CD4-positive, alpha-beta T cell treated with Interleukin-4 for 4 hours (primary cell): ENCODE measurements around the gene PIP5KL1.
A peak's percentile ranks its signal among the peaks of the same experiment; 100 is the strongest.

Experiments
- DNase-seq: peaks from one replicate; pipeline ENCODE4 v3.0.0-alpha.2; 2020

PIP5KL1 gene

GRCh38 chr9:127946728-127947127, 16.2 kb upstream of the PIP5KL1 start:
- DNase-seq = no peak

- DNase-seq = no peak
These were observed 15.4 kb upstream of the PIP5KL1 start for GRCh38 chr9:127945942-127946341.

DNA sequence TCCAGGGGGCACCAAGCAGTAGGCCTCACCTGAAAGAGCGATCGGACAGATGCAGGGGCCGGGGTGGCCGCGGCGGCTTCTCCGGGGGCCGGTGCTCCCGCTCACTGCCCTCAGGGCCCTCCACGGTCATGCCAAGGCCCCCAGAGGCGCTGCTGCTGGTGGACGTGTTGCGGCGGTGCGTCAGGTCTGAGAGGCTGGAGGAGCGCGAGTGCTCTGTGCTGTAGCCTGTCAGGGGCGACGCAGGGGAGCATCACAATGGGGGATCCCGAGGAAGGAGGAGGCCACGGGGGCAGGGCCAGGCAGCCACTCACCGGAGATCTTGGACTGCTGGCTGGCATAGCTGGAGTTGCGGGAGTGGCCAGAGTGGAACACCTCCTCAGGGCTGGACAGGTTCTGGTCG, 14.8 kb upstream of the PIP5KL1 start:
- no peak for DNase-seq

DNA sequence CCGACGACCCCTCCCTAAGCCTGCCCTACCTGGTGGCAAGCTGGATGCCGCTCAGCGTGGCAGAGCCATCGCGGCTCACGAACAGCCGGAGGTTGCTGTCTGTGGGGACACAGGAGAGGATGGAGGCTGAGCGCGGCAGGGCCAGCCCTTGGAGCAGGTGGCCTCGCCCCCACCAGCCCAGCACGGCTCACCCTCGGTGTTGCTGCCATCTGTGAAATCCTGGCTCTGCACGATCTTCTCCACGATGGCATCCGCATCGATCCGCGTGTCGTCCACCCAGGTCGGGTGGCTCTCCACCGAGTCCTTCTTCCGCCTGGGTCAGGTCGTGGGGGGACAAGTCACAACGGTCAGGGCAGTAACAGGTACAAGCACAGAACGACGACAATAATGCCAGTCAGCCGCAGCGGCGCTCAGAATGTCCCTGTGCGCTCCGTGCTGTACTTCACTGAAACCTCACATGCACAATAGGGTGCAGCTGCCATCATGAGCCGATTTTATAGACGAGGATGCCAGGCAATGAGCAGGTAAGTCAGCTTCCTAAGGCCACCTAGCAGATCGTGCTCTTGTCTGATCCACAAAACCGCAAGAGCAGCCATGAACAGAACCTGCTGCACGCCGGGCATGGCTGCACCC, 14.1 kb upstream of the PIP5KL1 start:
- no peak for DNase-seq

- peak; percentile 66 for DNase-seq
These were observed 13.2 kb upstream of the PIP5KL1 start for GRCh38 chr9:127943731-127944144.

- no peak for DNase-seq
These were observed 12.6 kb upstream of the PIP5KL1 start for GRCh38 chr9:127943011-127943662.

- peak; percentile 39 for DNase-seq
These were observed 11.8 kb upstream of the PIP5KL1 start for GRCh38 chr9:127942216-127943010.

GRCh38 chr9:127941961-127942215, 11.3 kb upstream of the PIP5KL1 start:
- DNase-seq = no peak

- DNase-seq = no peak
These were observed 10.7 kb upstream of the PIP5KL1 start for GRCh38 chr9:127941062-127941960.

GRCh38 chr9:127940593-127940992, 10.0 kb upstream of the PIP5KL1 start:
- no peak for DNase-seq

- DNase-seq = no peak
These were observed 7.7 kb upstream of the PIP5KL1 start for GRCh38 chr9:127938298-127938690.

DNA sequence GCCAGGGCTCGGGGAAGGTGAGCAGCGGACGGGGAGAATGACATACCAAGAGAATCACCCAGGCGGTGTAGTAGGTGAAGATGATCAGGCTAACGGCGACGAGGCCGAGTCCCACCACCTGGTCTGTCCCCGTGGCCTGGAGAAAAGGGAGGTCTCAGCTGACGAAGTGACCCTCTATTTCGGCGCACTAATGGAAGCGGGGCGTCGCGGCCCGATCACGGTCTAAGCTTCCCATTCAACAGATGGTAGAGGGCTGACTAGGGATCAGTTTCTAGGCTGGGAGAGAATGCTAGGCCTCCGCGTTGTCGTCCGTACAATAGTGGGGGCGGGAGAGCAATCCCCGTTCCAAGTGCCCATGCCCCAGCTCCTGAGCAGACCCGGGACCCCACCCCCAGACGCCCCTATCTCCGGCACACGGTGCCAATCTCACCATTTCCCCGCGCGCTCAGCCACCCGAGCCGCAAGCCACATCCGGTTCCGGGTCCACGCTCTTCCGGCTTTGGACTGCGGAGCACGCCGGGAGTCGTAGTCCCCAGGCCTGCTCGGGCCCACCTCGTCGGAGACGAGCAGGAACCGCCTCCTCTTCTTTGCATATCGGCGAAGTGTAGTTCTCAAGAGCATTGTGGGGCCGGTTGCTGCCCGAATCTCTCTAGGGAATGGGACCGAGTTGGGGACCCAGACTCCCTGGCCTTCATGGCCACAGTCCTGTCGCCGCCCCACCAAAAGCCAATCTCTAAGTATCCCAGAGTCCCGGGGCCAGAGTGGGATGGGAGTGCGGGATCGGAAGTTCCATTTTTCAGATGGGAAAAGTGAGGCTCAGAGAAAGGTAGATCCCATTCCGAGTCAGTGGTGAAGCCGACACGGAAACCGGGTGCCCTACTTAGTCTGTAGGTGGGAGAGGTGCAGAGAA, 7.1 kb upstream of the PIP5KL1 start, which contains the start of gene DPM2:
Gene DPM2 (minus strand): TSS at position 467 of the 910 bp plus-strand sequence. CDS start 34 bp downstream, at position 433.
- DNase-seq = peak; percentile 84

- no peak for DNase-seq
These were observed 6.4 kb upstream of the PIP5KL1 start for GRCh38 chr9:127937056-127937387.

DNA sequence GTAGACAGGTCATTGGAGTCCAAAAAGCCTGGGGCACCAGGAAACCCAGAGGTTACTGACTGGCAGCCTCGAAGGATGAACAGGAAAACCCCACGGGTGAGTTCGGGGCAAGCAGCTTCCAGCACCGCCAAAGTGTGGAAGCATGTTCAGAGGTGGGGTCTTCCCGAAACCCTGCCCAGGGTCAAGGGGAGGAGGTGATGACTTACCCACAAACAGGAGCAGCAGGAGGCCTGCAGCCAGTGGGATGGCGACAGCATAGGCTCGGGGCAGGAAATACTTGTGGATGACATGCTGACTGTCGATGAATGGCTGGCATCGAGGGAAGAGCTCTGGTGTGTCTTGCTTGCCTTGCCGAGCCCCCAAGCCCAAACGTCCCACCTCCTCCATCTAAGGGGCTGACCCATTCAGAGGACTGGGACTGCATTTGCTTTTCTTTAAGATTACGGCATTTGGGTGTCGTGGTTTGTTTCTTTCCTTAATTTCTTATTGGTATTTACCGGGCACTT, 5.8 kb upstream of the PIP5KL1 start:
- no peak for DNase-seq

- no peak for DNase-seq
These were observed 5.2 kb upstream of the PIP5KL1 start for GRCh38 chr9:127935765-127936221.

DNA sequence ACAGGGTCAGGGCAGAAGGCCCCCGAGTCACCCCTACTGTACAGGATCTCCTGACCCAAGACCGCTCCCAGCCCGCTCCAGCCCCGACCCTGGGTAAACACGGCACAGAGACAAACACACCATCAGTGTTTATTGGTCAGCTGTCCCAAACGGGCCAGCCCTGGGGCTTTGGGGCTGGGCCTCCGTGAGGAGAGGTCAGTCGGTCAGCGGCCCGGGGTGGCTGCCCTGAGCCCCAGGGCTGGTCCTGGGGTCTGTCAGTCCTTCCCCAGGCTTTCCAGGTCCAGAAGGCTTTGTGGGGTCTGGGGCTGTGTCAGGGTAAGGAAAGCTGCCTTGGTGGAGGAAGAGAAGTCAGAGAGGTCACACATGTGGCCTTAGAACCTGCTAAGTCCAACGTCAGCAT, 4.4 kb upstream of the PIP5KL1 start:
- no peak for DNase-seq

DNA sequence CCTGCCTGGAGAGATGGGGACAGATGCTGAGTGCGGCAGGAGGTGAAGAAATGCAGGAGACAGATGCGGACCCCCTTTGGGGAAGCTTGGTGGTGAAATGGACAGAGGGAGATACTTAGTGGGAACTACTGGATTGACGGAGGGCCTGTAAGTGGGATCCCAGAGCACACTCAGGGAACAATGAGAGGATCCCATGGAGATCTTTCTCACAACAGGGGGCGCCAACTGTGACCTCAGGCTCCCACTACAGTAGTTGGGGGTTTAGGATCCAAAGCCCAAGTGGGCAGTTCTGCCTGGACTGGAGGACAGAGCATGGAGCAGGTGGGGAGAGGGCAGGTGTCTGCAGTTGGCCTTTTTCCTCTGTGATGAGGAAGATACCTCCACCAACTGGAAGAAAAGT, 3.7 kb upstream of the PIP5KL1 start:
- no peak for DNase-seq

DNA sequence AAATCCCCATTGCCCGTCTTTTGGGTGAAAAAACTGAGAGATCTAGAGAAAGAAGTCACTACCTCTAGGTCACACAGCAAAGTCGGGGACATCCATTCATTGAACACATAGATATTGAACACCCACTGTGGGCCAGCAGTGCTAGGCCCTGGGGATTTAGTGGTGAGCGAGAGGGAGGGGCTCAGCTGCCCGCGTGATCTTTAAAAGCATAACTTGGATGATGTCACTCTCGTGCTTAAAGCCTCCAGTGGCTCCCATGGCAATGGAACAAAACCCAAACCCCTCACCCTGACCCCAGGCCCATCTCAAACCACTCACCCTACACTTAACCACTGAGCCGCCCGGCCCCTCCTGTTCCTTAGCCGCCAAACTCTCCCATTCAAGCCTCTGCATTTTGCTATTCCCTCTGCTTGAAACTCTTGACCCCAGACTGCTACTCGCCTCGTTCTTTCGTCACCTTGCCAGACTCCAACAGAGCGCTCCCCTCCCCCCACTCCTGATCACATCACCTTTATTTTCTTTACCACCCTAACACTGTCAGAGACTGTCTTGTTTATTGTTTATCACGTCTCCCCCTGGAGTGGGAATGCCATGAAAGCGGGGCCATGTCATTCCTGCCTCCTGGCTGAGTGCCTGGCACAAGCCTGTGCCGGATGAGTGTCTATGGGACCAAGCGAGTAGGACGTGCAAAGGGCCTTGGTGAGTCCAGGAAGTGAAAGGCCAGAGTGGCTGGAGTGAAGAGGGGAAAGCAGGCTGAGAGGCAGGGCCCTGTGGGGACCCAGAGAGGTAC, 710 bp upstream of the PIP5KL1 start:
- DNase-seq = no peak

DNA sequence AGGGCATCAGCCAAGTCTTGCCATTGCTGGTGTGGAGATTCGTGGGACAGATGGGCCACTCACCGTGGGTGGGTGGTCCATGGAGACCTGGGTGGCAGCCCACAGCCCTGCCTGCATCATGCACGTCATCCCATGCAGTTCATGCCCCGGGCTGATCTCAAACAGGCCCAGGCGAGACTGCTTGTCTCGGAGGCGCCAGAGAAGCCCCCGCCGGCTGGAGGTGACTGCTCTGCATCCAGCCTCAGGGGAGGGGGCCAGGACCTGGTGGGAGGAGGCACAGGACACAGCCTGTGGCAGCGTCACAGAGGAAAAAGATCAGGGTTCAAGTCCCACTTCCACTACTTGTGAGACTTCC, 975 bp downstream of the PIP5KL1 start:
- no peak for DNase-seq

- DNase-seq = no peak
These were observed 1.6 kb downstream of the PIP5KL1 start for GRCh38 chr9:127928676-127929624.
